GM20431 (cell line): ENCODE data around the gene TGM2.

Source experiments
- in situ Hi-C: fragments of 300-500 bp; cut with MseI, MboI; formaldehyde crosslinking; loops from one replicate; pipeline ENCODE4 v1.15.0; 2020; ENCODE audit warnings: low sequenced_read_pairs; ENCODE audit not compliant: unreplicated experiment

Gene TGM2

GRCh38 chr20:38147751-38148150 lies 17.3 kb downstream of the TGM2 start:
- in situ Hi-C loops: no loop called here

GRCh38 chr20:38147163-38147562 lies 17.9 kb downstream of the TGM2 start:
- in situ Hi-C loops: no loop called here

- in situ Hi-C loops: no loop called here
Measured at GRCh38 chr20:38146628-38147027, 18.4 kb downstream of the TGM2 start.

GRCh38 chr20:38146156-38146555 lies 18.9 kb downstream of the TGM2 start:
- in situ Hi-C loops: no loop called here

GRCh38 chr20:38145729-38146075 lies 19.4 kb downstream of the TGM2 start:
- in situ Hi-C loops: no loop called here

GRCh38 chr20:38144974-38145728 lies 19.9 kb downstream of the TGM2 start:
- in situ Hi-C loops: no loop called here

- in situ Hi-C loops: no loop called here
Measured at GRCh38 chr20:38144598-38144973, 20.5 kb downstream of the TGM2 start.

- in situ Hi-C loops: no loop called here
Measured at GRCh38 chr20:38143646-38144554, 21.2 kb downstream of the TGM2 start.

- in situ Hi-C loops: no loop called here
Measured at GRCh38 chr20:38143238-38143645, 21.8 kb downstream of the TGM2 start.

GRCh38 chr20:38141889-38142494 lies 23.1 kb downstream of the TGM2 start:
- in situ Hi-C loops: no loop called here

- in situ Hi-C loops: no loop called here
Measured at GRCh38 chr20:38141204-38141888, 23.7 kb downstream of the TGM2 start.

- in situ Hi-C loops: no loop called here
Measured at GRCh38 chr20:38139977-38140753, 24.9 kb downstream of the TGM2 start.

- in situ Hi-C loops: no loop called here
Measured at GRCh38 chr20:38139156-38139912, 25.7 kb downstream of the TGM2 start.

GRCh38 chr20:38138086-38138778 lies 26.8 kb downstream of the TGM2 start:
- in situ Hi-C loops: no loop called here

GRCh38 chr20:38137441-38138037 lies 27.5 kb downstream of the TGM2 start:
- in situ Hi-C loops: no loop called here

- in situ Hi-C loops: no loop called here
Measured at GRCh38 chr20:38136421-38137245, 28.4 kb downstream of the TGM2 start.
